PC-3 (cell line): ENCODE measurements around the gene SFRP2.

Experiments
- EZH2 ChIP-seq: fragments of 300-600 bp; sonication (generic); IDR thresholded peaks from one replicate; pipeline ENCODE4 v1.6.1; 2017; ENCODE audit warnings: antibody characterized with exemption, mild to moderate bottlenecking, low read length; ENCODE audit not compliant: unreplicated experiment
- EZH2phosphoT487 ChIP-seq: fragments of 300-600 bp; sonication (generic); IDR thresholded peaks from 2 replicates; pipeline ENCODE4 v1.6.1; 2018; ENCODE audit warnings: mild to moderate bottlenecking, antibody characterized with exemption, low read length, borderline replicate concordance
- TF ChIP-seq, protein P1 (sequence below): fragments of 300-600 bp; sonication (generic); conservative IDR thresholded peaks from 2 replicates; pipeline ENCODE4 v1.5.1; 2017; ENCODE audit warnings: antibody characterized with exemption, low read depth, mild to moderate bottlenecking, low read length

DNA sequence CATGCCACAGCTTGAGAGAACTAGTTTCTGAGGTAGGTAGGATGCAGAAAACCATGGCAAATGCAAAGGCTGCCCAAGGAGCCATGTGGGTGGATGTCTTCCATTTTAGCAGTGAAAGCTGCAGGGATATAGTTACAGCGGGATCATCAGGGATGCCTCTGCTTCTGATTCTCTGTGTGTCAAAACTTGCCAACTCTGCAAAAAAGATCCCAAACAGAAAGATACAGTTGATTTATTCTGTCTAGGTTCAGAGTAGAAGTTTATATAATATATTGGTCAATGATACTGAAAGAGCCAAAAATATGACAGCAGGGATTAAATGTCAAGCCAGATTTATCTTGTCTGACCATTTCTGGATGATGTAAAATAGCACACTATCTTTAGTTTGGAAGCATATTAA, 42.4 kb upstream of the SFRP2 start:
- TF ChIP-seq, protein P1, sequence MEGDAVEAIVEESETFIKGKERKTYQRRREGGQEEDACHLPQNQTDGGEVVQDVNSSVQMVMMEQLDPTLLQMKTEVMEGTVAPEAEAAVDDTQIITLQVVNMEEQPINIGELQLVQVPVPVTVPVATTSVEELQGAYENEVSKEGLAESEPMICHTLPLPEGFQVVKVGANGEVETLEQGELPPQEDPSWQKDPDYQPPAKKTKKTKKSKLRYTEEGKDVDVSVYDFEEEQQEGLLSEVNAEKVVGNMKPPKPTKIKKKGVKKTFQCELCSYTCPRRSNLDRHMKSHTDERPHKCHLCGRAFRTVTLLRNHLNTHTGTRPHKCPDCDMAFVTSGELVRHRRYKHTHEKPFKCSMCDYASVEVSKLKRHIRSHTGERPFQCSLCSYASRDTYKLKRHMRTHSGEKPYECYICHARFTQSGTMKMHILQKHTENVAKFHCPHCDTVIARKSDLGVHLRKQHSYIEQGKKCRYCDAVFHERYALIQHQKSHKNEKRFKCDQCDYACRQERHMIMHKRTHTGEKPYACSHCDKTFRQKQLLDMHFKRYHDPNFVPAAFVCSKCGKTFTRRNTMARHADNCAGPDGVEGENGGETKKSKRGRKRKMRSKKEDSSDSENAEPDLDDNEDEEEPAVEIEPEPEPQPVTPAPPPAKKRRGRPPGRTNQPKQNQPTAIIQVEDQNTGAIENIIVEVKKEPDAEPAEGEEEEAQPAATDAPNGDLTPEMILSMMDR = no peak
- TF ChIP-seq EZH2phosphoT487 (no peak), EZH2 (no peak)
